Esophagus muscularis mucosa (tissue), 4 donors: ENCODE measurements around the gene CCDC74B. TPM values are rescaled to one million over a fixed set of nuclear protein-coding genes. Genes with fewer than 3 reads are reported as not detected.
"Not testable (repeated sequence)": the region's sequence is repeated elsewhere in the genome, so short reads cannot be mapped to it uniquely, and the experiment has no call there.

Experiments
- DNase-seq: peaks from one replicate; pipeline ENCODE4 v3.0.0-alpha.2; 2017; ENCODE audit errors: extremely low spot score
- H3K27ac ChIP-seq, 4 donors: fragments of 200-600 bp; sonication (generic); replicated peaks in 1 of 4; 1 replicate in 3 of 4; 2 replicates in 1 of 4; pipeline ENCODE4 v1.5.1; 2016 to 2019; ENCODE audit warnings: mild to moderate bottlenecking in 1 of 4
- H3K27me3 ChIP-seq, 4 donors: fragments of 200-600 bp; sonication (generic); one replicate each; pipeline versions ENCODE4 v1.5.1 to v1.6.0; 2016 to 2019
- H3K36me3 ChIP-seq, 4 donors: fragments of 200-600 bp; sonication (generic); one replicate each; pipeline ENCODE4 v1.5.1; 2016 to 2019
- H3K4me1 ChIP-seq, 4 donors: fragments of 200-600 bp; sonication (generic); one replicate each; pipeline ENCODE4 v1.5.1; 2016 to 2019
- H3K4me3 ChIP-seq, 4 donors: fragments of 200-600 bp; sonication (generic); 1 replicate in 2 of 4; 2 replicates in 2 of 4; pipeline ENCODE4 v1.5.1; 2016 to 2019; ENCODE audit warnings: mild to moderate bottlenecking in 4 of 4, moderate library complexity in 1 of 4
- H3K9me3 ChIP-seq, 4 donors: fragments of 200-600 bp; sonication (generic); 1 replicate in 3 of 4; 2 replicates in 1 of 4; pipeline ENCODE4 v1.5.1; 2016 to 2019
- CTCF ChIP-seq, 3 experiments: fragments of 200-600 bp in 2 of 3; fragments of 450-650 bp in 1 of 3; sonication (generic) in 2 of 3; IDR thresholded peaks; one replicate each; pipeline ENCODE4 v1.5.1; 2017 to 2019; ENCODE audit warnings: antibody characterized with exemption in 3 of 3, mild to moderate bottlenecking in 2 of 3, moderate library complexity in 1 of 3
- EP300 ChIP-seq: sonication (generic); formaldehyde crosslinking; IDR thresholded peaks from one replicate; pipeline ENCODE4 v1.6.1; 2017; ENCODE audit warnings: antibody characterized with exemption
- POLR2A ChIP-seq: fragments of 450-650 bp; IDR thresholded peaks from one replicate; pipeline ENCODE4 v1.6.1; 2017; ENCODE audit warnings: antibody characterized with exemption, moderate library complexity, mild to moderate bottlenecking, low read depth
- POLR2AphosphoS5 ChIP-seq, 2 donors: sonication (generic); formaldehyde crosslinking; IDR thresholded peaks; one replicate each; pipeline ENCODE4 v1.6.1; 2017; ENCODE audit warnings: antibody characterized with exemption in 2 of 2
- WGBS: methylation state at CpG from one replicate; pipeline ENCODE4 v1.1.5; 2018; 5-methylcytosine and 5-hydroxymethylcytosine counted together
- intact Hi-C: fragments of 100-400 bp; cut with DNase I; formaldehyde crosslinking; loops from one replicate; pipeline ENCODE4 v1.15.1; 2023
- total RNA-seq, 4 donors: library from RNA; depleted of rRNA; stranded (reverse); fragments of >200 nt; gene quantifications; one replicate each; pipeline versions ENCODE4 v1.1.0 to v1.2.1, GENCODE V29; 2016

Gene CCDC74B
- total RNA-seq, 4 donors from 2014 or later: 2.8 to 5.0 (median 4.2) TPM

DNA sequence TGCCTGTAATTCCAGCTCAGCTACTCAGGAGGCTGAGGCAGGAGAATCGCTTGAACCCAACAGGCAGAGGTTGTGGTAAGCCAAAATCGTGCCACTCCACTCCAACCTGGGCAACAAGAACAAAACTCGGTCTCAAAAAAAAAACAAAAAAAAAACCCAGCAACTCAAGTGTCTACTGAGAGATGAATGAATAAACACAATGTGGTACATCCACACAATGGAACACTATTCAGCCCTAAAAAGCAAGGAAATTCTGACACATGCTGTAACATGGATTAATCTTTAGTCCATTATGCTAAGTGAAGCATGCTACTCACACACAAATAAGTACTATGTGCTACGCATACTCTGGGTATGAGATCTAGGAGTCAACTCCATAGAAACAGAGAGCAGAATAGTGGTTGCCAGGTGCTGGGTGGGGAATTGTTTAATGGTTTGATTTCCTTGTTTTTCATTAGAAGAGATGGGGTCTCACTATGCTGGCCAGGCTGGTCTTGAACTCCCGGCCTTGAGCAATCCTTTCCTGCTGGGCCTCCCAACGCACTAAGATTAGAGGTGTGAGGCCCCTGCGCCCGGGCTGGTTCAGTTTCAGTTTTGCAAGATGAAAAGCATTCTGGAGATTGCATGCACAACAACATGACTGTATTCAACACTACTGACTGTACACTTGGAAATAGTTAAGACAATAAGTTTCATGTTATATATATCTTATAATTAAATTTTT, 20.5 kb upstream of the CCDC74B start:
- TF ChIP-seq EP300 (no peak), POLR2AphosphoS5 (IDR thresholded peaks at IDR 0.05) (no peak), CTCF (IDR thresholded peaks at IDR 0.05) (no peak), POLR2A (no peak)
- no peaks in the 10 kb centered on the region for H3K4me1 ChIP-seq
- no peaks in the 10 kb centered on the region for H3K9me3 ChIP-seq
- 97% methylated on average over 8 of the region's 8 CpGs for WGBS
- no peak for DNase-seq
- H3K27me3 ChIP-seq: no peaks in the 10 kb centered on the region
- no peak overlapping the region for H3K27ac ChIP-seq
- intact Hi-C loops: no loop called here
- H3K36me3 ChIP-seq: peaks cover 56 to 99% (median 82%) of the 10 kb centered on the region in 4 donors
- H3K4me3 ChIP-seq: no peak overlapping the region

DNA sequence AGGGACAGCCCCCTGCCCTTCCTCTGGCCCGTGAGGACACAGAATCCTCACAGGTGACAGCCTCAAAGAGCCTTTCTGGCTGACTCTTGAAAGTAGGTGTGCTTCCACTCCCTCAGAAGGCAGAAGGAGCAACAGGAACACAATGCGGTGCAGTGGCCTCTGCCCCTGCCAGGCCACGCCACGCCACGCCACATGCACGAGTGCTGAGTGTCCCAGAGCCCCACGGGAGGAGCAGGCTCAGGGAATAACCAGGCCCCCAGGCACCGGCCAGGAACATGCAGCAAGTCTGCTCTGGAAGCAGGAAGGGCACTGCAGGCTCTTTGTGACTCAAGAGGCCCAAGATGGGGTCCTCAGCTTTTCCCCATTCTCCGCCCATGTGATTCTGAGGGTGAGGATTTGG, 18.1 kb upstream of the CCDC74B start:
- H3K36me3 ChIP-seq: peaks cover 54 to 99% (median 83%) of the 10 kb centered on the region in 4 donors
- 95% methylated on average over 9 of the region's 9 CpGs for WGBS
- no peaks in the 10 kb centered on the region for H3K27me3 ChIP-seq
- TF ChIP-seq CTCF (IDR thresholded peaks at IDR 0.05) (no peak), POLR2AphosphoS5 (IDR thresholded peaks at IDR 0.05) (no peak), POLR2A (no peak), EP300 (no peak)
- intact Hi-C loops: no loop called here
- no peaks in the 10 kb centered on the region for H3K9me3 ChIP-seq
- DNase-seq: no peak
- H3K4me3 ChIP-seq: no peak overlapping the region
- H3K4me1 ChIP-seq: no peaks in the 10 kb centered on the region
- H3K27ac ChIP-seq: no peak overlapping the region

DNA sequence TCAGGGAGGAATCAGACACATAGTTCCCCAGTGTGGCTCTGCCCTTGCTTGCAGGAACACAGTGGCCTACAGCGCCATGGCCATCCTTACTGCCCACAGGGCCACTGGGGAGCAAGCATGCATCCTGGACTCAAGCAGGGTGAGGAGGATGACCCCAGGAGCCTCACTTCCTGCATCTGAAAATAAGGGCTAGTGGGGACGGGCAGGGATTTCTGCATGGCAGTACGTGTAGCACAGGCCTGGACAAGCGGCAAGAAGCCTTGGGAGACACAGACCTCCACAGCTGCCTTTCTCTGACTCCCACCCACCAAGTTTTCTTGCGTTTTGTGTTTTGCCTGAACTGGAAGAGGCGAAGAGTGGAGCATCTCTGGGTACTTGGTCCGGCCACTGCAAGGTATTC, 17.6 kb upstream of the CCDC74B start:
- H3K4me3 ChIP-seq, H3K27me3 ChIP-seq, DNase-seq, H3K9me3 ChIP-seq, H3K4me1 ChIP-seq, intact Hi-C loops, H3K27ac ChIP-seq: not testable (repeated sequence)
- WGBS: 97% methylated on average over 5 of the region's 7 CpGs
- peaks cover 50 to 99% (median 81%) of the 10 kb centered on the region in 4 donors for H3K36me3 ChIP-seq

GRCh38 chr2:130160838-130161705, 16.2 kb upstream of the CCDC74B start:
- 77% methylated on average over 17 of the region's 25 CpGs for WGBS
- intact Hi-C loops, H3K27ac ChIP-seq: not testable (repeated sequence)

GRCh38 chr2:130160131-130160530, 15.2 kb upstream of the CCDC74B start:
- no peak for TF ChIP-seq CTCF (IDR thresholded peaks at IDR 0.05)
- TF ChIP-seq POLR2AphosphoS5 (IDR thresholded peaks at IDR 0.05): no peak
- TF ChIP-seq POLR2A: no peak
- TF ChIP-seq EP300: no peak
- no peak for DNase-seq
- Histone ChIP-seq H3K36me3 (peaks cover 27 to 96% (median 66%) of the 10 kb centered on the region in 4 donors), H3K4me3 (no peak overlapping the region), H3K27me3 (no peaks in the 10 kb centered on the region), H3K4me1 (peaks cover 0 to 5% (median 1%) of the 10 kb centered on the region in 4 donors), H3K9me3 (no peaks in the 10 kb centered on the region), H3K27ac (no peak overlapping the region)
- intact Hi-C loops: no loop called here
- 98% methylated on average over 6 of the region's 6 CpGs for WGBS

More at GRCh38 chr2:130160838-130161705, 16.2 kb upstream of the CCDC74B start:
- H3K36me3 ChIP-seq: peaks cover 36 to 96% (median 71%) of the 10 kb centered on the region in 4 donors
- not testable (repeated sequence) for DNase-seq, H3K4me3 ChIP-seq, H3K4me1 ChIP-seq, H3K27me3 ChIP-seq, H3K9me3 ChIP-seq

- H3K27me3 ChIP-seq, H3K27ac ChIP-seq, H3K9me3 ChIP-seq, H3K4me1 ChIP-seq, intact Hi-C loops, DNase-seq, H3K4me3 ChIP-seq: not testable (repeated sequence)
- WGBS: 98% methylated on average over 4 of the region's 4 CpGs
- peaks cover 24 to 96% (median 66%) of the 10 kb centered on the region in 4 donors for H3K36me3 ChIP-seq
Observed at GRCh38 chr2:130159376-130159775, 14.5 kb upstream of the CCDC74B start.
